IPS-NIHi11 (cell line): ENCODE data around the gene PRLH.
A peak's percentile ranks its signal among the peaks of the same experiment; 100 is the strongest.

Experiments
- DNase-seq: peaks from one replicate; pipeline ENCODE4 v3.0.0; 2012; ENCODE audit warnings: mixed read lengths, low spot score

PRLH gene

DNA sequence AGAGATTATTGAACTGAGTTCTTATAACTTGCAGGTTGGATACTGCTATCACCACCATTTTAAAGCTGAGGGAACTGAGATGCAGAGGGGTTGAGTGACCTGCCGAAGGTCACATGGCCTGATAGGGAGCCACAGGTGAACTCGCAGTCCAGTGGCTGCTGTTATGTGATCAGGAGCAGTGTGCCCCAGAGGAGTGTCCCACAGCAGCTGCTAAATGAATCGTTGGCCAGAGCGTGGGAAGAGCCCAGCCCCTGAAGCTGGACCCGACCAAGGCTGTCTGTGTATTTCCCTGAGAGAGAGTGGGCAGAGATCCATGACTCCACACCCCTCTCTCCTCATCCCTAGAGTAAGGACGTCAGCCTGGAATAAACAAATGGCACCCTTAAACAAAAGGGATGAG is 26.7 kb upstream of the PRLH start:
- DNase-seq: no peak

DNA sequence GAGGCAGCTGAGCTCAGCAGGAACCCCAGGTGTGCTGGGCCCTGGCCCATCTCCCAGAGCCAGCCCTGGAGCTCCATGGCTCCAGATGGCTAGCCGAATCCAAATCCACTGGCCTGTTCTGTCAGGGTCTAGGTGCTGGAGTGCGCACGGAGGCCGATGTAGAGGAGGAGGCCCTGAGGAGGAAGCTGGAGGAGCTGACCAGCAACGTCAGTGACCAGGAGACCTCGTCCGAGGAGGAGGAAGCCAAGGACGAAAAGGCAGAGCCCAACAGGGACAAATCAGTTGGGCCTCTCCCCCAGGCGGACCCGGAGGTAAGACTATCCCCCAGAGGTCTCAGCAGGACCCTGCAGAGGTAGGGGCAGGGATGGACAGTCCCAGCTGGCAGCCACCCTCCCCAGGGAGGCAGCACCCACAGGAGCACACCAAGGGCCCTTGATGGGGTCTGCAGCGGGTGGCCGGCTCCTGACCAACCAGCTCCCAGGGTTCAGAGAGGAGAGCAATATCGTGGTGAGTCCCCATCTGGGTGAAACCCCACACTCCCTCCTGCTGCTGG is 26.1 kb upstream of the PRLH start:
- DNase-seq: no peak

DNA sequence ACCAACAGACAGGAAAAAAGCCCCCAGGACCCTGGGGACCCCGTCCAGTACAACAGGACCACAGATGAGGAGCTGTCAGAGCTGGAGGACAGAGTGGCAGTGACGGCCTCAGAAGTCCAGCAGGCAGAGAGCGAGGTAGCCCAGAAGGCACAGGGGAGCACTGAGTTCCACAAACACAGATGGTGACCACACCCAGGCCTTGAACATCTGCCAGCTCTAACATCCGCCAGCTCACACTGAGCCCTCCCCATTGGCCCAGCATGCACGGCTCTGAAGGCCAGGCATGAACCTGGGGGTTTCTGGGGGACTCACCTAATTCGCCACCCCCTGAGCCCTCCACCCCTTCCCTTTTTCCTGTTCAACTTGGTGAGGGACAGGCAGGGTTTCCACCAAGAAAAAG is 25.6 kb upstream of the PRLH start:
- DNase-seq: no peak

DNA sequence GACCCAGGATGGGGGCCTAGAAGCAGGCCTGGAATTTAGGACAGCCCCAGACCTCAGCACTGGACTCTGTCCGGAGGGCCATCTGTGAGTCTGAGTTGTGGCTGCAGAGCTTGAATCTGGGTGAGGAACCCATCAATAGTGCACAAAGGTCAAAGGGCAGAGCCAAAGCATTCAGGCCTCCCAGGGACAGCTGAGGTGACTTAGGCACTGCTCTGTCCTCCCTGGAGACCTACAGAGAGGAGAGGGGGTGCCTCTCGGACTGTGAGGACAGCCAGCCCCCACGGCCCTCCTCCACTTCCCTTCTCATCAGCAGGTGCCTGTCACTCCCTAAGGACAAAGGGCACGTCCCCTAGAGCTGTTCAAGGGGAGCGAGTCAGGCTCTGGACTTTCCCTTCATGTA is 25.1 kb upstream of the PRLH start:
- DNase-seq: no peak

DNA sequence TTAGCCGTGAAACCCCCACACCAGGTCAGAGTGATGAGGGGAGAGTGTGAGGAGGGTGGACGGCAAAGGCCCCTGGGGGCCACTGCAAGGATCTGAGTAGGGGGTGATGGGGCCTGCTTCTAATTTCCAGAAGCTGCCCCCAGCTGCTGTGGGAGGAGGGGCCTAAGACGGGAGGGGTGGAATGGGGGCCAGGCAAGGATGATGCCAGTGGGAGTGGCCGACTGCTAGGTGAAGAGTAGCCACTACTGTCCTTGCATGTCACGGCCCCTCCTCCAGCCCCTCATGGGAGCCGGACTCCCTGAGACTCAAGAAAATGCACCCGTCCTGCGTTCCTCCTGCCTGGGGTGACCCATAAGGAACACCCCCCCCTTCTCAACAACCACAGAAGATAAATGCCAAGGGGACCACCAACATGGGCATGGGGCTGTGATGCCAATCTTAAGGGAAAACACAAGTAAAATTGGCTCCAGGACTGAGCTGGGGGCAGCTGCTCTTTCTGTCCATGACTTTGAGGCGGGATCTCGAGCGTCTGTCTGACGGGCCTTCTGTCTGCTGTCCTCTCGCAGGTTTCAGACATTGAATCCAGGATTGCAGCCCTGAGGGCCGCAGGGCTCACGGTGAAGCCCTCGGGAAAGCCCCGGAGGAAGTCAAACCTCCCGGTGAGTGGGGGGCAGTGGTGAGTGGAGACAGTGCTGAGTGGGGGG is 24.2 kb upstream of the PRLH start:
- DNase-seq: no peak

DNA sequence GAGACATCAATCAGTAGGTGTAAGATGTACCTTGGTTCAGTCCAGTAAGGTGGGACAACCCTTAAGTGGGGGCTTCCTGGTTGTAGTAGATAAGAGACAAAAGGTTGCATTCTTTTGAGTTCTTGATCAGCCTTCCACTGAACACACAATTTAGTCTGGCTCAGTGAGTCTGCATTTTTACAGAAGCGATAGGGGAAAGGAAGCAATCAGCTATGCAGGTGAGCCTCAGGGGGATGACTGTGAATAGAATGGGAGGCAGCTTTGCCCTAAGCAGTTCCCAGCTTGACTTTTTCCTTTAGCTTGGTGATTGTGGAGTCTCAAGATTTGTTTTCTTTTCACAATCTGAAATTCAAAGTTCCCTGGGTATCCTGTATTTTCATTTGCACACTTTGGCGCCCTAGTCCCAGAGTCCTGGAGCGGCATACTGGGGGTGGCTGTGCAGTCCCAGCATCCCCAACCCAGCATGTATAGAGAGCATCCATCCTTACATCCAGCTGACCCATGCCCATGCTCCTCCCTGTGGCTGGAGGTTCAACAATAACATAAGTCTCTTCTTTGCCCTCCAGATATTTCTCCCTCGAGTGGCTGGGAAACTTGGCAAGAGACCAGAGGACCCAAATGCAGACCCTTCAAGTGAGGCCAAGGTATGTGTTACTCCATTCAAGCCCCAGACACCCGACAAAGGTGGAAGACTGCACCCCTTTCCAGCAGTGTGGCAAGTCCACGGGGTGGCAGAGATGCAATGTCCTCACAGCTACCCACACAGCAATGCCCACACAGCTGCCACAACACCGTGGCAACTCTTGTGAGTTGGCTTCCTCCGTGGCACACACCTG is 20.1 kb upstream of the PRLH start:
- DNase-seq: no peak

DNA sequence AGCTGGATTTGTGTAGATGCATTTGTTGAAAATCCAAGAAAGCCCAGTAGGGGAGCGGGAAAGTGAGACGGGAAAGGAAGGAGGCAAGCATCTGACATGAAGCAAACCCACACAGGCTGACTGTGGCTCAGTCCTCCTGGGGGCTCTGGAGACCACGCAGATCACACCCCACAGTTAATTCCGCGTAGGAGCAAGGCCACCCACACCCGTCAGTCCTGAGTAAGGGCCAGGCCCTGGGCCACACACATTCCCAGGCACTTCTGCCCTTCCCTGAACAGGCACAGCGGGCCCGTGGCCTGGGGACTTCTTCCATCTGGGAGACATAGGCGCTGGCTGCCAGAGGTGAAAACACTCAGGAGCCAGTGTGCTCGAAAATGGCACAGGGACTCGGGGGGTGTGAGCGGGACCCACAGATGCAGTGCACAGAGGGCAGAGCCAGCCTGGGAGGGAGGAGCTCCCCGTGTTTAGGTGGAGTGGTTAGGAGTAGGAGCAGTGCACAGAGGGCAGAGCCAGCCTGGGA is 19.4 kb upstream of the PRLH start:
- no peak for DNase-seq

DNA sequence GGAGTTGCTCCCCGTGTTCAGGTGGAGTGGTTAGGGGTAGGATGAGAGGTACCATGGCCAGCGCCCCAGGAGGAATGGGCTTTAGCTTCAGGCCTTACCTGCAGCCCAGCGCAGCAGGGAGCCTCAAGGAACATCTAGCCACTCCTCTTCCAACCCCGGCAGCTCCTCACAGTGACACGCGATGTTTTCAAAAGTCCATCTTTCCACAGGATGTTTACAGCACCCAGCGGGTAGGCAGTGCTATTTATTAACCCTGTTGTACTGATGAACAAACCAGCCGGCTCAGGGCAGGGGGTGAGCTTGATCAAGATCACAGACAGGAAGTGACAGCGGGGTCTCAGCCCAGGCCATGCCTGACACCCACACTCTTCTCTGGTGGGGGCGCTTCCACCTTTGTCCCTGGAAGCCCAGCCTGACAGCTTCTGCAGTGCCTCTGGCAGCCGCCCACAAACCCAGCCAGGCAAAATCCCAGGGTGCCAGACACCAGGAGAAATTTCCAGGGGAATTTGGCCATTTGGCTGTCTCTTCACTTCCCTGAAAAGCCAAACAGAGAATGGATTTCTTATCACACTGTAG is 18.4 kb upstream of the PRLH start:
- peak; percentile 70 for DNase-seq

DNA sequence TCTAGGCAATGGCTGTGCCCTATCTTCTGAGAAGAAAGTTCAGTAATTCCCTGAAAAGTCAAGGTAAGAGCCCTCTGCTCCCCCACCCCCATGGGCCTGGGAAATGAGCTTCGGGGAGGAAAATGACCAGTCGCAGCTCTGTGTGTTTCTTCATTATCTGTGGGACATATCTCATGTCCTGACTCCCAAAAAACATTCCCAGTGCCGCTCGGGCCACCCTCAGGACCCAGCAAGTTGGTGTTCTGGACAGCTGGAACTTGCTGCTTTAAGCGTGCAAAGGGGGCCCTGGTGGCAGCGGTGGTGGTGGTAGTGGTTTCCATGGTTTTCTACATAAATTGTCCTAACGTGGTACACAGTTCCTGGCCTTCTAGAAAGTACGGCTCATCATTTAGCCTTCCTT is 17.2 kb upstream of the PRLH start:
- DNase-seq: no peak

DNA sequence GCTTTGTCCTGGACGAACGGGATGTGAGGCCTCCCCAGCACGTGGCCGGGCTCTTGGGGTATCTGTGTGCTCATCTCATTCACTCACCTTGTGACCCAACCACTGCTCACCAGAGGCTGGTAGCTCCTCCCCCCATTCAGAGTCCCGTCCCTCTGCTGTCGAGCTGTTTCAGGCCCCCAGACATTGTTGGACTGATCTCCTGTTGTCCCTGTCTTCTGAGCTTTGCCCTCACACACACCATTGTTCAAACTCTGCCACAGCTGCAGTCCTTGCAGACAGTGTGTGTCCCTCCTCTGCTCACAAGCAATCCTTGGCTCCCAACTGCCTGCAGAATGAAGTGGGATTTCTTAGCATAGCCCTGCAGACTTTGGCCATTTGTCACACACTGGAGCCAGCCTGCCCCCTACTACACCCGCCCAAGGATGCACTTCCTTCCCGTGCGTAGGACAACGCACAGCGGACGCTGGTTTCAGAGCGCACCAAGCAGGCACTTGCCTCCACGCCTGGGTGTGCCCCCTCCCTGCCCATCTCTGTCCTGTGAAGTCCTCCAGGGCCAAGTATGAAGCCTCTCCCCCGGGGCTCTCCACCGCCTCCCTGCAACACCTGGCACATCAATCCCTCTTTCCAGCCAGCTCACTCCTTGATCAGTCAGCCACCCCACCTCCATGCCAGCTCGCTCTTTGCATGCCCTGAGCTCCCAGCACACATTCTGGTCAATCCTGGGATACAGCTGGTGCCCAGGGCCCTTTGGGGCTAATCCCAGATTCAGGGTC is 16.5 kb upstream of the PRLH start:
- DNase-seq: no peak

DNA sequence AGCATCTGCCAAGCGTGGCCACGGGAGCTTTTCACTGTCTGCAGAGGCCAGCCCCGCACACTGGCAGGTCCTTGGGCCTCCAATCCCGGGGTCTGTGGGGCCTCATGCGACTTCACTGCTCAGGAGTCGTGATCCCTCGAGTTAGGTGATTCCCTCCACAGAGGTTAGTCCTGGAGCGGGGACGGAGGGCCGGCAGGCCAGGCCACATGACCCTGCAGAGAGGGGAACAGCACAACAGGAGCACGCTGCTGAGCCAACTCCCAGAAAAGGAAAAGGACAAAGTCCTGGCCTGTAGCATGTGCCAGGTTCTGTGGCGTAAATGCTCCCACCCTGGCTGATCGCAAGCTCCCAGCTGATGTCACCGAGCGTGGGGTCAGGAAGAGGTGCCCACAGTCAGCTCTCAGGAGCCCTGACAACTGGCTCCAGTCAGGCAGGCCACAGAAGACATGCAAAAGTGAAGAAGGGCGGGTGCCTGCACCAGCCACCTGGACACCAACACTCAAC is 15.3 kb upstream of the PRLH start:
- DNase-seq: no peak

DNA sequence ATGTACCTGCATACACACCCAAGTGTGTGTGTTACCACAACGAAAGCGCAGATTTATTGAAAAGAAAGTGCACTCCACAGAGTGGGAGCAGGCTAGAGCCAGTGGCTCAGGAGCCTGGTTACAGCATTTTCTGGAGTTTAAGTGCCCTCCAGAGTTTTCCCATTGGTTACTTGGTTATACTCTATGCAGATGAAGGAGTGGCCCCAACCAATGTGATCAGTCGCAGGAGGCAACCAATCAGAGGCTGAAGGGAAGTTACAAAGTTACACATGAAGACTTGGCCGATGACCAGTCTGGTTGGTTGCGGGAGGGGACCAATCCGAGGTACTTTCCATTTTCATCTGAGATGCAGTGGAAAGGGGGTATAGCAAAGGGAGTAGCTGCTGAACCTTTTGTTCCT is 13.5 kb upstream of the PRLH start:
- no peak for DNase-seq

DNA sequence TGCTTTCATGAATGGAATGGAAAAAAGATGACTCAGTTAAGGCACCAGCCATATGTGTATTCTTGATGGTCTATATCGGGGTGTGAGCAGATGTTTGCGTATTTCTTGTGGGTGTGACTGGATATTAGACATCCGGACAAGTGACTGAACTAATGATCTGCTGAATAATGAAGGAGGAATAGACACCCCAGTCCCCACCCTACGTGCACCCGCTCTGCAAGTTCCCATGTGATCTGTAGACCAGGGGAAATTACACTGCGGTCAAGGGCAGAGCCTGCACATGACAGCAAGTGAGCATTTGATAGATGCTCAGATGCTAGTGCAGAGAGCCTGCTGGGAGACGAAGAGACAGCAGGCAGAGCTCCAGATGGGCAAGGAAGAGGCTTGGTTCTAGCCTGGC is 12.4 kb upstream of the PRLH start:
- DNase-seq: no peak

DNA sequence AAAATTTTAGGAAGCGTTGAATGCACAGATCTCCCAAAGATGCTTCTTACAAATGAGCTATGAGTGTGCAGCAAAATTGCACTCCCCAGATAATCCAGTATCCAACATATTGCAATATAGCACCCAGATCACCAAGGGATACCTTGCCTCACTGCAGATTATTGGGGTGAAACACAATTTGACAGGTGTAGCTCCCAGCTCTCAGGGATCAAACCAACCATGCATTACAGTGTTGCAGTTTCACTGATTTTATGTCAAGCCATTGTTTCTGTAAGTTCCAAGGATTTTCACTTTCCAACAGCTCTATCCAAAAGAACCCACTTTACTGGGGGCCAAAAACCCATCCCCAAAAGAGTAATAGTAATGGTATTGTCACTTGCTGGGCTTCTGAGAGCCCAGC is 10.8 kb upstream of the PRLH start:
- DNase-seq: no peak

DNA sequence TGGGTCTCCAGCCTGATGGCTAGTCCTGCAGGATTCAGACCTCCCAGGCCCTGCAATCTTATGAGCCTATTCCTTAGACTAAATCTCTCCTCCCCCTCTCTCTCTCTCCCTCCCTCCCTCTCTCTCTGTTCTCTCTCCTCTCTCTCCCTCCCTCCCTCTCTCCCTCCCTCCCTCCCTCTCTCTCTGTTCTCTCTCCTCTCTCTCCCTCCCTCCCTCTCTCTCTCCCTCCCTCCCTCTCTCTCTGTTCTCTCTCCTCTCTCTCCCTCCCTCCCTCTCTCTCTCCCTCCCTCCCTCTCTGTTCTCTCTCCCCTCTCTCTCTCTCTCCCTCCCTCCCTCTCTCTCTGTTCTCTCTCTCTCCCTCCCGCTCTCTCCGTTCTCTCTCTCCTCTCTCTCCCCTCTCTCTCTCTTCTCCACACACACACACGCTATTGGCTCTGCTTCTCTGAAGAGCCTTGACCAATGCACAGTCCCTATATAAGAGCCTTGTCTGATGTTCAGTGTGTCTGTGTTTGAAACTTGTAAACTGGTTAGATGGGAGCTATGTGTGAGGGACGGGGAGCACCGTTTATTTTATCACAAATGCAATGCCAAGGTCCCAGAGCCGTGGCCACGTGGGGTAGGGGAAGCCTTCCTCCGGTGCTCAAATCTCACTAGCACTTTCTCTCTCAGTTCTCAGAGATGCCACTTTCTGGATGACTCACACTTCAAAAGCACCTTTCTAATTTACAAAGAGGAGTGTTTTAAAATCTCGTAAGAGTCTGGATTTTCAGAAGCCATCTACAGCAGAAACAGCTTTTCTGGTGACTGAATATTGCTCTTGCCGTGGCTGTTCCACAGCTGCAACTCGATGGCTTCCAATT is 9.4 kb upstream of the PRLH start:
- DNase-seq: no peak

DNA sequence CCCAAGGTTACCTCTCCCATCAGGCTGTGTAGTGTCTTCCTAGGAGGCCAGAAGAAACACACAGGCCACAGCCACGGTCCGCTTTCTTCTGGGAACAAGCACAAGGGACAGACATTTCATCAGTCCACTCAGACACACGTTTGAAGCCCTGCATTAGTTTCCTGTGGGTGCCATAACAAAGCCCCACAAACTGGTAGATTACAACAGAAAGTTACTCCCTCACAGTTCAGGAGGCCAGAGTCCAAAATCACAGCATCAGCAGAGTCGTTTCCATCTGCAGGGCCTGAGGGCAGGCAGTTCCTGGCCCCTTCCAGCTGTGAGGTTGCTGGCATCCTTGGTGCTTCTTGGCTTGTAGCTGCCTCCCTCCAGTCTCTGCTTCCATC is 8.8 kb upstream of the PRLH start:
- no peak for DNase-seq

DNA sequence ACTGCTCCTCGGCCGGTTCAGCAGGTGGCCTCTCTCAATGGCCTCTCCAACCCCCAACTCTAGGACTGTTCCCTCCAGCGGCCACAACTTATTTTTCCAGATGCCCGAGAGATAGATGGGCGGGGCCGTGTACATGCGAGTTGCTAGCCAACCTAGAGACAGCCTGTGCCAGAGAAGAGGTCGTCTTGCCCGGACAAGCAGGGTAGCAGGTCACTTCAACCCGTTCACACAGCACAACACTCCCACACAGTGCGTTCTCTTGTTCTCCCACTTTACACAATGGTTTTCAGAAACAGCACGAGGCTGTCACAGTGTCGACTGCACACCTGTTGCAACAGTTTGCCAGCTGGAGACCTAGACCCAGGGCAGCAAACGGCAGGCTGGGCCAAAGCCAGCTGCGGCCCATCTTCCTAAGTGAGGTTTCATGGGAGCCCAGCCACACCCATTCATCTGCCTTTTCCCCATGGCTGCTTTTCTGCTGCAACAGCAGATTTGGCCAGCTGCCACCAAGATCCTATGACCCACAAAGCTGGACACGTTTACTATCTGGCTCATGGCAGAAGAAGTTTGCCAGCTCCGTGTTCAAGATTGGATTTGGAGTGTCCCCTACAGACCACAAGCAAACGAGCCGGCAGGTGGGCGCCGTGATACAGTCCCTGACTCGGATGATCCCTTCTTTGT is 7.3 kb upstream of the PRLH start:
- no peak for DNase-seq

DNA sequence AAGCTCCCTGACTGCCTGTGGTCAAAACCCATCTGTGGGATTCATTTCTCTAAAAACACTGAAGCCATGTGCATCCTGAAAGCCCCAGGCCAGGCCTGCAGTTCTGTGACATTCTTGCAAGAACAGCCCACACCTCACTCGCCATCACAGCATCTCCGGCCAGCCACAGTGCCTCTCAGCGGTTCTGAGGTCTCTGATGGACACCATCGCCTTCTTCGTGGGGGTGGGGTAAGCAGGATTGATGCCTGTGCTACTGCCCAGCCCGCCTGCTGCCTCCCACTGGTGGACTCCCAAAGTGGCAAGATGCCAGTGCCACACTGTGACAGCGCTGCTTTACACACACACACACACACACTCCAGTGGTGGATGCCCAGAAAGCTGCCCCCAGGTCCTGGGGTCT is 5.2 kb upstream of the PRLH start:
- DNase-seq: no peak

DNA sequence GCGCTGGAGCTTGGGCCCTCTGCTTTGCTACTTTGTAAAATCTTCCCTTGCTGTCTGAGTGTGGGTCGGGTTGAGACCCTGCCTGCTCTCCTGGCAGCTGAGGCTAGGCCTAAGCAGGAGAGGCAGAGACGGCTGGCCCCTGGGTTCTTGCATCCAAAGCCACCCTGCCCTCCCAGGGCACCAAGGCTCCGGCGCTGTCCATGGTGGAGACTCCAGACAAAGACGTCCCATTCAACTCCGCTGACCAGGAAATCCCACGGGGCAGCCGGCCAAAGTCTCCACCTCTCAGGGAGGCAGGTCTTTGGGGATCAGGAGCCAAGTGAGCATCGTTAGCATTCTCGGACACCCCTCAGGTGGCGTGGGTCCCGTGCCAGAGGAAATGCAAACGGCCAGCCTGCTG is 2.6 kb upstream of the PRLH start:
- DNase-seq: peak; percentile 88

DNA sequence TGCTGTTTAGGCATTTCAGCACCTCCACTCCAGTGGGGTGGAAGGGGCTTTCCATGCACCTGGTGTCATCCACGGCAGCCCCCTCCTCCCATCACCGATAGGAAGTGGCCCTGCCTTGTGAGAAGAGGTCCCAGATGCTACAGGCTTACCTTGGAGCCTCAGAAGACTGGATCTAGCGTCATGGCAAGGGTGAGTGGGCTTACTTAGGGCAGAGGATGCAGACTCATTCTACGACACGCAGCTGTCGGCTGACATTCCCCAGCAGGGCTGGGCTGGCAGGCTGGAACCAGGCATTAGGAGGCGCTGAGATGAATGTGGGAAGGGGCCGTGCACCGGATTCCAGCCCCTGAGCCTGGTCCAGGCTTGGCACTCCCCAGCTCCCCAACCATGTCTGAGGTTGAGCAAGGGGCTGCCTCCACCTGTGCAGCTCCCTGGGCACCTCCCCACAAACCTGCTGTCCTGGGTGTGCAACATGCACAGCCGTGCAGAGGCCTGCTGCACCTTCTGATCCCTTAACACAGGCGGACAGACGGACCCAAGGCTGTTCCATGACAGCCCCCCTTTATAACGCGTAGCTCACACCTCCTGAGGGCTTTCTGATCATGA is 1.7 kb upstream of the PRLH start:
- no peak for DNase-seq
